GM19395 (cell line): Measurements from ENCODE around the gene RBM8A.

Source experiments
- ATAC-seq: cut with Tn5 transposase; IDR thresholded peaks from one replicate; pipeline ENCODE4 v1.9.1; 2021; ENCODE audit warnings: mild to moderate bottlenecking, moderate library complexity; ENCODE audit not compliant: unreplicated experiment

The RBM8A gene

GRCh38 chr1:145884675-145885074 lies 42.6 kb downstream of the RBM8A start:
- ATAC-seq: no peak

GRCh38 chr1:145879775-145880174 lies 47.5 kb downstream of the RBM8A start:
- no peak for ATAC-seq

- ATAC-seq: no peak
Observed at GRCh38 chr1:145878724-145879123, 48.6 kb downstream of the RBM8A start.

- no peak for ATAC-seq
Observed at GRCh38 chr1:145877923-145878486, 49.3 kb downstream of the RBM8A start.

GRCh38 chr1:145874646-145875045 lies 52.6 kb downstream of the RBM8A start:
- no peak for ATAC-seq

- ATAC-seq: no peak
Observed at GRCh38 chr1:145871994-145872924, 55.0 kb downstream of the RBM8A start.
